Measurements from ENCODE around the gene NPIPB2.
A peak's percentile ranks its signal among the peaks of the same experiment; 100 is the strongest.

Gene NPIPB2

DNA sequence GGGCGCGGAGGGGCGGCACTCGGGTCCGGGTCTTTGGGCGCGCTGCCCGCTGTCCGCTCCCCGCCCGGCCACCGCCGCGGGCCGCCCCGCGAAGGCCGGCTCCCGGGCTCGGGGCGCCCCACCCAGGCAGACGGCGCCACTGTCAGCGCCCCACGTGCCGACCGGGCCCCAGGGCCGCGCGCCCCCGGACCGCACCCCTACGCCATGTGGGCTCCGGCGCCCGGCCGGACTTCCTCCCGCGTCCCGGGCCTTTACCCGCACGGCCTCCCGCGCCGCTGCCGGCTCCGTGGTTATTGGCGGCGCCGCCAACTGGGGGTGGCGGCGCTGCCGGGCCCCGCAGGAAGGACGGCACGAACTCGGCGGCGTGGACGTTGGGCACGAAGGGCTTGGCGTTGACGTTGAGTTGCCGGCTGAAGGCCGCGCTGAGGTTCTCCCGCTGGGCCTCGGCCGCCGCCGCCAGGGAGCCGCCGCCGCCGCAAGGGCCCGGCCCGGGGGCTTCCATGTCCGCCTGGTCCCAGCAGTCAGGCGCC is 26.7 kb downstream of the NPIPB2 start:
- DNase-seq (ENCODE audit: extremely low spot score) = peak; percentile 17

DNA sequence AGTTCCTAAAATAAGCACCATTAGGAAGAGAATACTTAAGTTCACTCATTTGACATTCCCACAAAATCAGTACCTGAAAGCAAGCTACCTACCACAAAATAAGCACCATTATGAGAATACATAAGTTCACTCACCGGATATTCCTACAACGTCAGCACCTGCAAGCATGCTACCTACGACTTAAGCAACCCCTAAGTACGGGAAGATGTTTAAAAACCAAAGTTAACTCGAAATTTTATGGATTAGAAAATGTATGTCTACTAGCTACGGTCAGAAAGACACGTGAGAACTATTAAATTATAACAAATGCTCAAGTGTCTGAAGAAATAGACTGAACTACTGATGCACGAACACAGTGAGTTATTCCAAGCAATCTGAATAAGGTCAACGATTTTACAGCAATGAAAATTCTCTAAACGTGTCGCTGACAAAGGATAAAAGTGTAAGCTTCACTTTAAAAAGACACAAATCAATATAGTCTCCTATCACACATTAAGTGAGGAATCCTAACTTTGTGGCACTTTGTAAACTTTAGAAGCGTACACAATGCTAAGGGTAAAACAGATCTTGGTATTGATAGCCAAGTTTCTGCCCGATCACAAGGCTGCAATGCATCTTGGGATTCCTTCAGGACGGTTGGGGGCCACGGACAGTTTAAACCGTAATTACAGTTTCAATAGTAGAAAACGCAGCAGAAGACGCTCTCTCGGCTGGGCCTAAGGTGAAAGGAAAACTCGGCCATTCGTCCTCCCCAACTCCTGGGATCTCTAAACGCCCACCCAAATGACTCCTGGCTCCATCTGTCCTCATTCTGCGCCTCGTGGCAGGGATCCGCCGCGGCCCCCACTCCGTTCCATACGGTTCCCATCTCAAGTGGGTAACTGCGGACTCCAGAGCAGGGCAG is 27.4 kb downstream of the NPIPB2 start:
- POLR2A ChIA-PET = no interaction called here
- CTCF ChIA-PET = interaction anchor here (0.6 to 0.7 kb wide), 2 partner anchors 65 to 74 kb away, joined by 3 read pairs; no protein-coding TSS in a partner anchor
- peak; percentile 24 for DNase-seq (ENCODE audit: extremely low spot score)
- TF ChIP-seq ARNT (IDR thresholded peaks at IDR 0.05) (no peak), CTBP1 (IDR thresholded peaks at IDR 0.05; ENCODE audit: borderline replicate concordance) (no peak), BHLHE40 (IDR thresholded peaks at IDR 0.05; ENCODE audit: borderline replicate concordance) (no peak), TARDBP (IDR thresholded peaks at IDR 0.05) (no peak), FOXA1 (IDR thresholded peaks at IDR 0.05) (no peak), NFRKB (IDR thresholded peaks at IDR 0.05) (no peak), SUZ12 (IDR thresholded peaks at IDR 0.05) (no peak)
- TF ChIP-seq, protein P1, sequence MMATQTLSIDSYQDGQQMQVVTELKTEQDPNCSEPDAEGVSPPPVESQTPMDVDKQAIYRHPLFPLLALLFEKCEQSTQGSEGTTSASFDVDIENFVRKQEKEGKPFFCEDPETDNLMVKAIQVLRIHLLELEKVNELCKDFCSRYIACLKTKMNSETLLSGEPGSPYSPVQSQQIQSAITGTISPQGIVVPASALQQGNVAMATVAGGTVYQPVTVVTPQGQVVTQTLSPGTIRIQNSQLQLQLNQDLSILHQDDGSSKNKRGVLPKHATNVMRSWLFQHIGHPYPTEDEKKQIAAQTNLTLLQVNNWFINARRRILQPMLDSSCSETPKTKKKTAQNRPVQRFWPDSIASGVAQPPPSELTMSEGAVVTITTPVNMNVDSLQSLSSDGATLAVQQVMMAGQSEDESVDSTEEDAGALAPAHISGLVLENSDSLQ (IDR thresholded peaks at IDR 0.05) = no peak

More for the DNA sequence above, 26.7 kb downstream of the NPIPB2 start:
- CTCF ChIA-PET = interaction anchor here (1.0 to 1.9 kb wide), 2 partner anchors 46 to 152 kb away, joined by 3 to 9 read pairs; no protein-coding TSS in a partner anchor
- POLR2A ChIA-PET = interaction anchor here (1.5 to 1.6 kb wide), 3 partner anchors 44 to 153 kb away, joined by 3 to 6 read pairs (median 4); partner anchors contain the start of gene SNX29
- TF ChIP-seq ARNT (IDR thresholded peaks at IDR 0.05) (no peak), ZNF384 (IDR thresholded peaks at IDR 0.05) (no peak), ELF4 (IDR thresholded peaks at IDR 0.05) (no peak), LEF1 (IDR thresholded peaks at IDR 0.05; ENCODE audit: borderline replicate concordance) (no peak), FOXK2 (IDR thresholded peaks at IDR 0.05) (no peak), SUZ12 (IDR thresholded peaks at IDR 0.05) (no peak), FOXA1 (IDR thresholded peaks at IDR 0.05) (no peak), HDGF (IDR thresholded peaks at IDR 0.05; ENCODE audit: borderline replicate concordance) (no peak), TARDBP (IDR thresholded peaks at IDR 0.05) (no peak), CTBP1 (IDR thresholded peaks at IDR 0.05; ENCODE audit: borderline replicate concordance) (no peak), FOXM1 (IDR thresholded peaks at IDR 0.05; ENCODE audit: borderline replicate concordance) (no peak)
- TF ChIP-seq, protein P1 (IDR thresholded peaks at IDR 0.05) = no peak

DNA sequence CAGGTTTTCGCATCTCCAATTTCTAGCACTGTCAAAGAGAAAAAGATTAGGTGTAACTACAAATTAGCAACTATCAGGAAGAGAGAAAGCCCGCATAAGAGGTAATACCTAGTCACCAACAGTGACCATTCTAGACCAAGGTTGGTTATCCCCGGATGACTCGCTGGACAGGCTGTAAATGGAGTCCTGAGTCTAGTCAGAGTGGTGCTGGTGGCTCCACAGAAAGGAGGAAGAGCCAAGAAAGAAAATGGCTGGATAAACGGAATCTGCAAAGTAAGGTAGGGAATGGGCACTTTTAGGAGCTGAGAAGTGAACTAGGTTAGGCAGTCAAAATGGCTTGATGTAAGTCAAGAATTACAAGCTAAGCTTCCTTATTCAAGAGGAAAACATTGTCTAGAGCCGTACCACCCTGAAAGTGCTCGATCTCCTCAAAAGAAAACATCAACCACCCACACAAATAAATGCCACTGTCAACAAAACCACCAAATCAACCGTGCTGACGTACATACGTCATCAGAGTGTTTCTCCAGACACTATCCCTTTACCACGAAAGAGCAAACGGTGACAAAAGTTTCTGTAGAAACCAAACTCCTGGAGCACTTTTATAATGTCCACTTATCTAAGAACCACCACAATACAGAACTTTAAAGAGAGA is 28.3 kb downstream of the NPIPB2 start:
- CTCF ChIA-PET = interaction anchor here (0.6 to 0.7 kb wide), 2 partner anchors 64 to 73 kb away, joined by 3 read pairs; no protein-coding TSS in a partner anchor
- POLR2A ChIA-PET = interaction anchor here (1.4 kb wide), 1 partner anchor 14 kb away, joined by 4 read pairs; no protein-coding TSS in a partner anchor
- no peak for DNase-seq (ENCODE audit: extremely low spot score)
- TF ChIP-seq L3MBTL2 (conservative IDR thresholded peaks at IDR 0.05) (no peak), NFRKB (IDR thresholded peaks at IDR 0.05) (no peak), HDGF (IDR thresholded peaks at IDR 0.05; ENCODE audit: borderline replicate concordance) (no peak)

- ChIA-PET CTCF (no interaction called here), POLR2A (no interaction called here)
- DNase-seq (ENCODE audit: extremely low spot score) = no peak
- no peak for TF ChIP-seq SP1 (IDR thresholded peaks at IDR 0.05)
- no peak for TF ChIP-seq NFRKB (IDR thresholded peaks at IDR 0.05)
- TF ChIP-seq FOXA1 (IDR thresholded peaks at IDR 0.05) = no peak
- TF ChIP-seq ARNT (IDR thresholded peaks at IDR 0.05) = no peak
- TF ChIP-seq SUZ12 (IDR thresholded peaks at IDR 0.05) = no peak
- no peak for TF ChIP-seq FOXM1 (IDR thresholded peaks at IDR 0.05; ENCODE audit: borderline replicate concordance)
- TF ChIP-seq, protein P1 (IDR thresholded peaks at IDR 0.05) = peak; percentile 70
These were observed 31.9 kb downstream of the NPIPB2 start for GRCh38 chr16:11909653-11910545.

- ChIA-PET POLR2A (no interaction called here), CTCF (no interaction called here)
These were observed 34.5 kb downstream of the NPIPB2 start for GRCh38 chr16:11907160-11907970.

More at GRCh38 chr16:11907160-11907970, 34.5 kb downstream of the NPIPB2 start:
- no peak for DNase-seq (ENCODE audit: extremely low spot score)
- TF ChIP-seq L3MBTL2 (conservative IDR thresholded peaks at IDR 0.05) = no peak
